Measurements from ENCODE around the gene OMP.

The OMP gene

DNA sequence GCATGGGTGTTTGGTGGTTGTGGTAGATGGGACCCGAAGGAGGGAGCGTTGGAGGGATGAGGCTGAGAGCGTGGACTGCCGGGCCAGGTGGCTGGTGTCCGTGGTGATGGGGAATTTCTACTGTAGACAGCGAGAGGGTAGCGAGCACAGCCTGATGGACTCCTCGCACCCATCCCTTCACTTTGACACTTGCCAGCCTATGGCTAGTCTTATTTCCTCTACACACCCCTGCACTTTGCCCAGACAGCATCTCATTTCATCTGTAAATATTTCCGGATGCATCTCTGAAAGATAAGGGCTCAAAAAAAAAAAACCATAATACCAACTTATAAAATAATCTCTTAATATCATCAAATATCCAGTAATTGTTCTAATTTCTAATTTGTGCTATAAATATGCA lies 5.8 kb downstream of the OMP start:
- no peak for DNase-seq

- DNase-seq = no peak
These were observed 6.8 kb downstream of the OMP start for GRCh38 chr11:77109236-77110019.

- no peak for DNase-seq
These were observed 8.2 kb downstream of the OMP start for GRCh38 chr11:77110836-77111235.

DNA sequence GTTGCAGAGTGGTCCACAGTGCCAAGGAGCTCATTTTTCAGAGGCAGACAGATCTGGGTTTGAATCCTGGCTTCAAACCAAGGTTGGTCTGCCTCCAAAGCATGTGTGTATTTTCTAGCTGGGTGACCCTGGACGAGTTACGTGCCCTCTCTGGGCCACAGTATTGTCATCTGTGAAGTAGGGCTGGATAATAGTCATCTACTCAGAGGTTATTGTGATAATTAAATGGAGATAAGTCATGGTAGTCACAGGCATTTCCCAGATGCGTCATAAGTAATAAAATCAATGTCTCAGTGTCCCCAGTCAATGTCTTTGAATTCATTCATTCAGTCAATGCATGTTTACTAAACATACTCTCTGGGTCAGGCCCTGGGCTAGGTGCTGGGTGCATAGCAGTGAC lies 8.6 kb downstream of the OMP start:
- no peak for DNase-seq

- no peak for DNase-seq
These were observed 9.3 kb downstream of the OMP start for GRCh38 chr11:77111946-77112345.

GRCh38 chr11:77112641-77113381 lies 10.2 kb downstream of the OMP start:
- DNase-seq = no peak

- DNase-seq = no peak
These were observed 10.9 kb downstream of the OMP start for GRCh38 chr11:77113382-77114088.

GRCh38 chr11:77114089-77114463 lies 11.4 kb downstream of the OMP start:
- no peak for DNase-seq

GRCh38 chr11:77115181-77115611 lies 12.6 kb downstream of the OMP start:
- no peak for DNase-seq

- no peak for DNase-seq
These were observed 13.3 kb downstream of the OMP start for GRCh38 chr11:77115956-77116355.

GRCh38 chr11:77117492-77117891 lies 14.9 kb downstream of the OMP start:
- DNase-seq = no peak

- no peak for DNase-seq
These were observed 15.4 kb downstream of the OMP start for GRCh38 chr11:77118086-77118485.

GRCh38 chr11:77118971-77119370 lies 16.3 kb downstream of the OMP start:
- DNase-seq = no peak

GRCh38 chr11:77119531-77119936 lies 16.9 kb downstream of the OMP start:
- DNase-seq = no peak

GRCh38 chr11:77120571-77120970 lies 17.9 kb downstream of the OMP start:
- DNase-seq = no peak

- no peak for DNase-seq
These were observed 18.5 kb downstream of the OMP start for GRCh38 chr11:77121096-77121640.

- DNase-seq = no peak
These were observed 19.4 kb downstream of the OMP start for GRCh38 chr11:77121876-77122575.

DNA sequence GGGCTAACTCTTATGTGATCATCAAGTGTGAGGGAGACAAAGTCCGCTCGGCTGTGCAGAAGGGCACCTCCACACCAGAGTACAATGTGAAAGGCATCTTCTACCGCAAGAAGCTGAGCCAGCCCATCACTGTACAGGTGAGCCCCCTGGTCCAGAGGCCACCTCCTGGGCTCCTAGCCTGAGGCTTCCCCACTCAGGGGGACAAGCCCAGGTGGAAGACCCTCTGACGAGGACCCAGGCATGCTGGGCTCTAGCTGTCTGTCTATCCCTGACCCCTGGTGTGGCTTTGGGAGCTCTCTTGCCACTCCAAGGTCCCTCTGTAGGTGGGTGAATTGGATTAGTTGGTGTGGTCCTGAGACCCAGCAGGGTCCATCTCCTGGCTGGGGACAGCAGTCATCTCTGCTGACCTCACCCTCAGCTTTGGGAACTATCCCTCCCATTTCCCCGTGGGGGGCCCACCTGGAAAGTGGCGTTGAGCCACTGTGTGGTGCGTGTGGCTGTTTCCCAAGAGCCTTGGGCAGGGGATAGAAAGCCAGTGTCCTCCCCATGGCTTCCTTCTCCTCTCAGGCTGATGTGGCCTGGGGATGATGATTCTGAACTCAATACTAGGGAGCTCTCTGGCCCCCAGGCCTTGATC lies 20.1 kb downstream of the OMP start:
- no peak for DNase-seq

GRCh38 chr11:77123591-77123990 lies 21.0 kb downstream of the OMP start:
- no peak for DNase-seq

DNA sequence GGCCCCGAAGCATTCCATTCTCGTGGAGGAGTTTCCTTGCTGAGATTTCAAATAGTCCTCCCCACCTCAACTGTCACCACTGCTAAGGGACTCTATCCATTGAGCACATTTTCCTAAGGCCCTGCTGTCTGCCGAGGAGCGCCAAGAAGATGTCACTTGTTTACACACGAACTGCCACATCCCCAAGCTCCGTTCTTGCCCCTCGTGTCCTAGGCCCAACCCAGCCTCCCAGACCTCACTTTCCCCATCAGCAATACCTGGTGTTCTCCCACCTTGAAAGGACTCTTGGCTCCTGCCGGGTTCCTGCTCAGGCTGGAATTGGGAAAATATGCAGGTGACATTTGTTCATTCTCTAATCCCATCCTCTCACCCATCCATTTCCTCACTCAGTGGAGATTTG lies 21.4 kb downstream of the OMP start:
- no peak for DNase-seq

DNA sequence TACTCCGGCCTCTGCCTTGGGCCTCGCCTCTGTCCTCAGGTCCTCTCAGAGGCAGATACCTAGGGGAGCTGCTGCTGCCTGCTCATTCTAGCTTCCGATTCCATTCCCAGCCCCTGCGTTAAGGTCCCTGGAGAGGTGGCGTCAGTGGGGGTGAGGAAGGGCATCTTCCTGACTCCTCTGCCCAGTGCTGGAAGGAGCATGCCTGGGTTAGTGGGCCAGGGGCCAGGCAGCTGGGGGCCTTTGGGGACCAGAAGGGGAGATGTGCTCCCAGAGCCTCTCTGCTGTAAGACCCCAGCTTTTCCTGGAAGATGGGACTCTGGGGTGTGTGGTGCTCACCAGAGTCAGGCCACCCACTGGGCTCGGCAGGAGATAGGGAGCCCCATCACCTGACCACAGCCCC lies 21.8 kb downstream of the OMP start:
- no peak for DNase-seq

DNA sequence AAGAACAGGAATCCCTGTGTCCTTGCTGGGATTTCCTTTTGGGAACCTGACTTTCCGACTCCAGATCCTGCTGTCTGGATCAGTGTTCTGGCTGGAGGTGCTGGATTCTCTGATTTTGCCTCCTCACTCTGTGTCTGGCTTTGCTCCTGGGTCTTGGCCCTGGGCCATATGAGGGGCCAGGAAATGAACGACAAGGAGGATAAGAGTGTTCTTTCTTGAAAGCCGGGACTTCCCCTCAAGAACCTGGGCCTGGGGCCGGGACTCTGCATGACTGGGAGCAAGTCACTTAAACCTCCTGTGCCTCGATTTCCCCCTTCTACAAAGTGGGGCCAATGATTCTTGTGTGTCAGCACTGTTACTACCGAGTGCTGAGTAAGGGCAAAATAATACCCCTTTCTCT lies 22.6 kb downstream of the OMP start:
- no peak for DNase-seq
